ENCODE data around the gene SEMA6A. TPM values are rescaled to one million over a fixed set of nuclear protein-coding genes. Genes with fewer than 3 reads are reported as not detected.
A peak's percentile ranks its signal among the peaks of the same experiment; 100 is the strongest.

The SEMA6A gene
- total RNA-seq, 1 experiment from 2014 or later = 406 TPM

- DNase-seq (ENCODE audit: low spot score) (no peak), ATAC-seq (no peak)
- Mint-ChIP-seq H3K4me1 (peaks cover 3% of the 10 kb centered on the region), H3K27ac (peak overlapping the region; percentile 26; the same call in 1 of the 2 replicates), H3K9me3 (no peaks in the 10 kb centered on the region), H3K4me3 (no peak overlapping the region), H3K27me3 (ENCODE audit: low read depth) (no peaks in the 10 kb centered on the region), H3K36me3 (peaks cover 97% of the 10 kb centered on the region)
- ChIA-PET POLR2A (no interaction called here), CTCF (no interaction called here)
- TF ChIP-seq ZSCAN18 (CRISPR knock-in tag; IDR thresholded peaks at IDR 0.05) (no peak), RORB (CRISPR knock-in tag; IDR thresholded peaks at IDR 0.05) (no peak), FOXP4 (CRISPR knock-in tag; IDR thresholded peaks at IDR 0.05) (no peak), AFF4 (CRISPR knock-in tag; IDR thresholded peaks at IDR 0.05; ENCODE audit: borderline replicate concordance) (no peak), PRRX2 (CRISPR knock-in tag; IDR thresholded peaks at IDR 0.05) (no peak), ESRRA (CRISPR knock-in tag; IDR thresholded peaks at IDR 0.05; ENCODE audit: borderline replicate concordance) (no peak)
These were observed 97.6 kb downstream of the SEMA6A start for GRCh38 chr5:116476897-116477537.

GRCh38 chr5:116475338-116475737 lies 99.3 kb downstream of the SEMA6A start:
- DNase-seq (ENCODE audit: low spot score) = no peak
- H3K27ac Mint-ChIP-seq = no peak overlapping the region
- H3K4me1 Mint-ChIP-seq = no peaks in the 10 kb centered on the region
- no peak overlapping the region for H3K4me3 Mint-ChIP-seq
- no peak for TF ChIP-seq ZNF396 (CRISPR knock-in tag; IDR thresholded peaks at IDR 0.05; ENCODE audit: borderline replicate concordance)
- TF ChIP-seq ZNF532 (CRISPR knock-in tag; IDR thresholded peaks at IDR 0.05; ENCODE audit: borderline replicate concordance) = no peak
- TF ChIP-seq SMAD4 (CRISPR knock-in tag; IDR thresholded peaks at IDR 0.05) = no peak
- TF ChIP-seq E2F1 (CRISPR knock-in tag; IDR thresholded peaks at IDR 0.05) = no peak
- TF ChIP-seq ZNF317 (CRISPR knock-in tag; IDR thresholded peaks at IDR 0.05; ENCODE audit: borderline replicate concordance, low read depth) = no peak
- TF ChIP-seq NR1H2 (CRISPR knock-in tag; IDR thresholded peaks at IDR 0.05) = no peak
- no peak for TF ChIP-seq HMGA2 (CRISPR knock-in tag; IDR thresholded peaks at IDR 0.05)
- no peak for TF ChIP-seq FOXP4 (CRISPR knock-in tag; IDR thresholded peaks at IDR 0.05)
- no peak for TF ChIP-seq NFE2L1 (CRISPR knock-in tag; IDR thresholded peaks at IDR 0.05)
- no peak for TF ChIP-seq OVOL2 (CRISPR knock-in tag; IDR thresholded peaks at IDR 0.05; ENCODE audit: borderline replicate concordance)
- TF ChIP-seq MAX (CRISPR knock-in tag; IDR thresholded peaks at IDR 0.05) = no peak
- no peak for TF ChIP-seq ZNF263 (CRISPR knock-in tag; IDR thresholded peaks at IDR 0.05; ENCODE audit: low read depth)
- no peak for TF ChIP-seq ZMAT4 (CRISPR knock-in tag; IDR thresholded peaks at IDR 0.05)
- ChIA-PET CTCF (no interaction called here), POLR2A (no interaction called here)
- peaks cover 97% of the 10 kb centered on the region for H3K36me3 Mint-ChIP-seq
- H3K27me3 Mint-ChIP-seq (ENCODE audit: low read depth) = no peaks in the 10 kb centered on the region
- no peaks in the 10 kb centered on the region for H3K9me3 Mint-ChIP-seq
- ATAC-seq = no peak
